ENCODE measurements around the gene KCNQ1. TPM values are rescaled to one million over a fixed set of nuclear protein-coding genes. Genes with fewer than 3 reads are reported as not detected.

The KCNQ1 gene
- total RNA-seq, 1 experiment from 2014 or later: not detected

GRCh38 chr11:2807801-2808241 lies 363.0 kb downstream of the KCNQ1 start:
- Histone ChIP-seq H3K4me1 (replicated peaks; ENCODE audit: insufficient read depth) (no peaks in the 10 kb centered on the region), H3K36me3 (ENCODE audit: low read depth) (no peaks in the 10 kb centered on the region), H3K4me3 (no peak overlapping the region), H3K4me2 (no peak overlapping the region), H3K9me3 (ENCODE audit: insufficient read depth, low read depth) (no peaks in the 10 kb centered on the region), H3K79me2 (ENCODE audit: low read depth) (no peaks in the 10 kb centered on the region), H3F3A (ENCODE audit: insufficient read depth, low read depth) (no peaks in the 10 kb centered on the region), H3K27ac (no peak overlapping the region), H3K9me2 (ENCODE audit: insufficient read depth) (no peaks in the 10 kb centered on the region), H4K20me1 (ENCODE audit: insufficient read depth) (no peaks in the 10 kb centered on the region), H3K27me3 (ENCODE audit: insufficient read depth, low read depth) (peaks cover 42% of the 10 kb centered on the region), H2AFZ (no peak overlapping the region)
- no TSS peak for BruUV-seq (replicated peaks)
- no peak for DNase-seq
- ChIA-PET POLR2A (ENCODE audit: unreplicated experiment) (no interaction called here), CTCF (no interaction called here)
- intact Hi-C loops (cut with micrococcal nuclease; ENCODE audit: unreplicated experiment): no loop called here
- TF ChIP-seq EZH2 (IDR thresholded peaks at IDR 0.05; ENCODE audit: low read depth) (no peak), CTCF (conservative IDR thresholded peaks at IDR 0.05) (no peak)

GRCh38 chr11:2808850-2809846 lies 364.3 kb downstream of the KCNQ1 start:
- Histone ChIP-seq H3K36me3 (ENCODE audit: low read depth) (no peaks in the 10 kb centered on the region), H3K4me2 (no peak overlapping the region), H2AFZ (no peak overlapping the region), H3K79me2 (ENCODE audit: low read depth) (no peaks in the 10 kb centered on the region), H3K4me1 (replicated peaks; ENCODE audit: insufficient read depth) (no peaks in the 10 kb centered on the region), H3K9me2 (ENCODE audit: insufficient read depth) (no peaks in the 10 kb centered on the region), H3K9me3 (ENCODE audit: insufficient read depth, low read depth) (no peaks in the 10 kb centered on the region), H3K4me3 (no peak overlapping the region), H3K27me3 (ENCODE audit: insufficient read depth, low read depth) (peaks cover 48% of the 10 kb centered on the region), H3K27ac (no peak overlapping the region), H4K20me1 (ENCODE audit: insufficient read depth) (no peaks in the 10 kb centered on the region), H3F3A (ENCODE audit: insufficient read depth, low read depth) (no peaks in the 10 kb centered on the region)
- ChIA-PET POLR2A (ENCODE audit: unreplicated experiment) (no interaction called here), CTCF (no interaction called here)
- BruUV-seq (replicated peaks): no TSS peak
- intact Hi-C loops (cut with micrococcal nuclease; ENCODE audit: unreplicated experiment): no loop called here
- no peak for TF ChIP-seq CTCF (conservative IDR thresholded peaks at IDR 0.05)
- no peak for TF ChIP-seq EZH2 (IDR thresholded peaks at IDR 0.05; ENCODE audit: low read depth)
- DNase-seq: no peak

GRCh38 chr11:2809854-2810253 lies 365.0 kb downstream of the KCNQ1 start:
- BruUV-seq (replicated peaks): no TSS peak
- H3K27me3 ChIP-seq (ENCODE audit: insufficient read depth, low read depth): peaks cover 52% of the 10 kb centered on the region
- DNase-seq: no peak
- H3K9me2 ChIP-seq (ENCODE audit: insufficient read depth): no peaks in the 10 kb centered on the region
- H3K27ac ChIP-seq: no peak overlapping the region
- POLR2A ChIA-PET (ENCODE audit: unreplicated experiment): no interaction called here
- no peaks in the 10 kb centered on the region for H3K79me2 ChIP-seq (ENCODE audit: low read depth)
- TF ChIP-seq CTCF (conservative IDR thresholded peaks at IDR 0.05) (no peak), EZH2 (IDR thresholded peaks at IDR 0.05; ENCODE audit: low read depth) (no peak)
- no peaks in the 10 kb centered on the region for H3K4me1 ChIP-seq (replicated peaks; ENCODE audit: insufficient read depth)
- no peak overlapping the region for H3K4me3 ChIP-seq
- H3K4me2 ChIP-seq: no peak overlapping the region
- H2AFZ ChIP-seq: no peak overlapping the region
- H3F3A ChIP-seq (ENCODE audit: insufficient read depth, low read depth): no peaks in the 10 kb centered on the region
- CTCF ChIA-PET: no interaction called here
- H3K9me3 ChIP-seq (ENCODE audit: insufficient read depth, low read depth): no peaks in the 10 kb centered on the region
- intact Hi-C loops (cut with micrococcal nuclease; ENCODE audit: unreplicated experiment): no loop called here
- H3K36me3 ChIP-seq (ENCODE audit: low read depth): no peaks in the 10 kb centered on the region
- no peaks in the 10 kb centered on the region for H4K20me1 ChIP-seq (ENCODE audit: insufficient read depth)
